Measurements from ENCODE around the gene CEPT1.

Gene CEPT1

DNA sequence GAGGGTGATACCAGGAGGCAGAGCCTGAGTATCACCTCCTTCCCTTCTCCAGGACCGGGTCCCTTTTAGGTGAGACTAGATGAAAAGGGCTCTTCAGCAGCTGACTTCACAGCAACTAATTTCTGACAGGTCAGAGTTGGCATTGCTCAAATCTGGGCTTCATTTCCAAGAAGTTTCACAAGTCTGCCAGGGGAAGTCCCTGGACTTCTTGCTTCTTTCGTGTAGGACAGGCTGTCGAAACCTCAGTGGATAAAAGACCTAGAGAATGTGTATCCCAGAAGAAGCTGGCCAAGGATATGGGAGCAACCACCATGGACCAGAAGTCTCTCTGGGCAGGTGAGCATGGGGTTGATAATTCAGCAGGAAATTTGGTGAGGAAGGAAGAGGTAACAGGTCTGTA, 87.4 kb downstream of the CEPT1 start, which contains the start of gene CHI3L2:
CHI3L2 (plus strand) TSS at position 280 of the 400 bp plus-strand sequence; CDS start at position 297, 17 bp downstream.
- Histone ChIP-seq H3K27me3 (ENCODE audit: control insufficient read depth, low read length) (no peaks in the 10 kb centered on the region), H3K4me1 (ENCODE audit: control insufficient read depth, low read length) (peaks cover 67% of the 10 kb centered on the region), H3K36me3 (ENCODE audit: control insufficient read depth, low read length) (peaks cover 18% of the 10 kb centered on the region), H3K4me3 (ENCODE audit: low read length) (no peak within 1 kb of the TSS), H3F3A (ENCODE audit: control insufficient read depth, insufficient read depth) (no peaks in the 10 kb centered on the region), H3K4me2 (ENCODE audit: low read length) (no peak within 1 kb of the TSS), H3K27ac (ENCODE audit: low read depth, low read length) (no peak within 1 kb of the TSS), H4K20me1 (ENCODE audit: control insufficient read depth, insufficient read depth, low read depth, low read length) (no peaks in the 10 kb centered on the region), H3K79me2 (ENCODE audit: control insufficient read depth, low read length) (peaks cover 22% of the 10 kb centered on the region), H3K9me3 (ENCODE audit: control insufficient read depth, insufficient read depth, low read length) (no peaks in the 10 kb centered on the region), H3K9me2 (replicated peaks; ENCODE audit: control insufficient read depth, low read length) (no peaks in the 10 kb centered on the region)
- TF ChIP-seq EZH2phosphoT487 (IDR thresholded peaks at IDR 0.05; ENCODE audit: borderline replicate concordance, low read length), result no peak
- TF ChIP-seq, protein P1, sequence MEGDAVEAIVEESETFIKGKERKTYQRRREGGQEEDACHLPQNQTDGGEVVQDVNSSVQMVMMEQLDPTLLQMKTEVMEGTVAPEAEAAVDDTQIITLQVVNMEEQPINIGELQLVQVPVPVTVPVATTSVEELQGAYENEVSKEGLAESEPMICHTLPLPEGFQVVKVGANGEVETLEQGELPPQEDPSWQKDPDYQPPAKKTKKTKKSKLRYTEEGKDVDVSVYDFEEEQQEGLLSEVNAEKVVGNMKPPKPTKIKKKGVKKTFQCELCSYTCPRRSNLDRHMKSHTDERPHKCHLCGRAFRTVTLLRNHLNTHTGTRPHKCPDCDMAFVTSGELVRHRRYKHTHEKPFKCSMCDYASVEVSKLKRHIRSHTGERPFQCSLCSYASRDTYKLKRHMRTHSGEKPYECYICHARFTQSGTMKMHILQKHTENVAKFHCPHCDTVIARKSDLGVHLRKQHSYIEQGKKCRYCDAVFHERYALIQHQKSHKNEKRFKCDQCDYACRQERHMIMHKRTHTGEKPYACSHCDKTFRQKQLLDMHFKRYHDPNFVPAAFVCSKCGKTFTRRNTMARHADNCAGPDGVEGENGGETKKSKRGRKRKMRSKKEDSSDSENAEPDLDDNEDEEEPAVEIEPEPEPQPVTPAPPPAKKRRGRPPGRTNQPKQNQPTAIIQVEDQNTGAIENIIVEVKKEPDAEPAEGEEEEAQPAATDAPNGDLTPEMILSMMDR (IDR thresholded peaks at IDR 0.05; ENCODE audit: low read depth, low read length, poor library complexity, severe bottlenecking), result no peak

DNA sequence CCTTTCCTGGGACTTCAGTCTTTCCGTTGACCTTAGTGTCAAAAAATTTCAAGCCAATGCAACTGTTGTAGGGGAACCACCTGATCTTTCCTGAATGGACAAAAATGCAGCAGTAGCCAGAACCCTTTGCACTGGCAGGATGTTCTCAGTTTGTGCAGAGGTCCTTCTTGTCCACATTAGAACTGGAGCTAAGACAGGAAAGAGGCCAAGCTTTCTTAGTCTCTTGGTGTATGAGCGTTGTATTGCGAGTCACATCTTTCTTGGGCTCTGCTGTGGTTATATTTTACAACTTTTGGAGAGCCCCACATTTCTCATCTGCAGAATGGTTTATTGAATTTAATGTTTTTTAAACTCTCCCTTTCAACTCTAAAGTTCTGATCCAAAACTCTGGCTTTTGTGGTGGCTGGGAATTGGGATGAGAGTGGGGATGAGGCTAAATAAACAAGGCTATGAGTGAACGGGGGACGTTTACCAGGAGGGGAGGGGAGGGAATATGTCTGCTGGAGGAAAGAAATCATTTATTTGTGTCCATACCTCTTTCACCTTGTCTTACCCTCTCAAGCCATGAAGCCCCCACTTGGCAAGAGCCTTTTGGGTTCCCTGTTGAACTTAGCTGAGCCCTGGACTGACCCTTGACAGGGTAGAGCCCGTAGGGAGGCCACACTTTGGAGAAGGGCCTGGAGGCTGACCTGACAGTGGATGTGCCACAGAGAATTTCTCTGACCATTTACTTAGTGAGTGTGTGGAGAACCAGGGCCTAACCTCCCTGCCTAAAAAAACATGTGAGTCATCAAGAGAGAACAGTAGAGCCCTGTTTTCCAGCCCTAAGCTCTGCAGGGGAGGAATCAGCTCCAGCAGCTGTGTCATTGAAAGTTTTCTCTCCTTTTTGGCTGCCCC, 88.1 kb downstream of the CEPT1 start:
- Histone ChIP-seq H3K27ac (ENCODE audit: low read depth, low read length) (no peak overlapping the region), H3K27me3 (ENCODE audit: control insufficient read depth, low read length) (no peaks in the 10 kb centered on the region), H3F3A (ENCODE audit: control insufficient read depth, insufficient read depth) (no peaks in the 10 kb centered on the region), H3K9me2 (replicated peaks; ENCODE audit: control insufficient read depth, low read length) (no peaks in the 10 kb centered on the region), H3K36me3 (ENCODE audit: control insufficient read depth, low read length) (peaks cover 24% of the 10 kb centered on the region), H3K4me2 (ENCODE audit: low read length) (no peak overlapping the region), H3K9me3 (ENCODE audit: control insufficient read depth, insufficient read depth, low read length) (no peaks in the 10 kb centered on the region), H3K4me1 (ENCODE audit: control insufficient read depth, low read length) (peaks cover 60% of the 10 kb centered on the region), H4K20me1 (ENCODE audit: control insufficient read depth, insufficient read depth, low read depth, low read length) (no peaks in the 10 kb centered on the region), H3K79me2 (ENCODE audit: control insufficient read depth, low read length) (peaks cover 22% of the 10 kb centered on the region), H3K4me3 (ENCODE audit: low read length) (no peak overlapping the region)
- TF ChIP-seq, protein P1 (IDR thresholded peaks at IDR 0.05; ENCODE audit: low read depth, low read length, poor library complexity, severe bottlenecking), result no peak
- no peak for TF ChIP-seq EZH2phosphoT487 (IDR thresholded peaks at IDR 0.05; ENCODE audit: borderline replicate concordance, low read length)

DNA sequence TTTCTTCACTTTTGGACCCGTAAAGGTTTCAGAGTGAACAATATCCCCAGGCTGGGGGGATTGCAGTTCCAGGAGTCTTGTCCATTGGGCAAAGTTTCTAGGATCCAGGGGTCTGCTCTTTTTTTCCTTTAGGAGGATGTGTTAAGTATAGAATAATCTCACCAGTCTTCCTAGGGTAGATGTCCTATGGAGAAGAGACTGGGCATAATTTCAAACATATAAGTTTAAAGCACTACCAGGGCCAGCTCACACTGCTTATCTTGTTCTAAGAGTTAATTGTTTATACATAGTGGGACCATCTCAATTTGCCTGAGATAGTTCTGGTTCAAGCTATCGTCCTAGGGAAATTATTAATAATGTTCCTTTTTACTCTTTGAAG, 88.7 kb downstream of the CEPT1 start:
- H3K4me2 ChIP-seq (ENCODE audit: low read length), result peak overlapping the region; percentile 35
- H3K4me3 ChIP-seq (ENCODE audit: low read length), result peak overlapping the region; percentile 32
- H3F3A ChIP-seq (ENCODE audit: control insufficient read depth, insufficient read depth), result no peaks in the 10 kb centered on the region

More for the DNA sequence above, 88.7 kb downstream of the CEPT1 start:
- Histone ChIP-seq H3K36me3 (ENCODE audit: control insufficient read depth, low read length) (peaks cover 25% of the 10 kb centered on the region), H3K27ac (ENCODE audit: low read depth, low read length) (peak overlapping the region; percentile 53), H3K9me3 (ENCODE audit: control insufficient read depth, insufficient read depth, low read length) (no peaks in the 10 kb centered on the region), H3K4me1 (ENCODE audit: control insufficient read depth, low read length) (peaks cover 55% of the 10 kb centered on the region), H3K79me2 (ENCODE audit: control insufficient read depth, low read length) (peaks cover 22% of the 10 kb centered on the region), H3K27me3 (ENCODE audit: control insufficient read depth, low read length) (no peaks in the 10 kb centered on the region), H3K9me2 (replicated peaks; ENCODE audit: control insufficient read depth, low read length) (no peaks in the 10 kb centered on the region), H4K20me1 (ENCODE audit: control insufficient read depth, insufficient read depth, low read depth, low read length) (no peaks in the 10 kb centered on the region)
- TF ChIP-seq EZH2phosphoT487 (IDR thresholded peaks at IDR 0.05; ENCODE audit: borderline replicate concordance, low read length), result no peak
- TF ChIP-seq, protein P1 (IDR thresholded peaks at IDR 0.05; ENCODE audit: low read depth, low read length, poor library complexity, severe bottlenecking), result no peak
